Adrenal gland (tissue), 12 donors: ENCODE results near the gene TEX36. TPM values are rescaled to one million over a fixed set of nuclear protein-coding genes. Genes with fewer than 3 reads are reported as not detected.

Source experiments
- DNase-seq, 7 donors: peaks; one replicate each; pipeline ENCODE4 v3.0.0-alpha.2; 2019 to 2020
- H3K27ac ChIP-seq, 5 donors: fragments of 200-600 bp; sonication (generic) in 4 of 5; 1 replicate in 3 of 5; 2 replicates in 2 of 5; pipeline versions ENCODE4 v1.5.1 to v1.8.0; 2016 to 2020; ENCODE audit warnings: mild to moderate bottlenecking in 1 of 5
- H3K27me3 ChIP-seq: fragments of 200-600 bp; 2 replicates; pipeline ENCODE4 v1.8.0; 2021
- H3K36me3 ChIP-seq, 2 donors: fragments of 200-600 bp; replicated peaks in 1 of 2; 1 replicate in 1 of 2; 2 replicates in 1 of 2; pipeline versions ENCODE4 v1.5.1 to v1.8.0; 2018 to 2022
- H3K4me1 ChIP-seq, 2 donors: fragments of 200-600 bp; replicated peaks in 1 of 2; 1 replicate in 1 of 2; 2 replicates in 1 of 2; pipeline versions ENCODE4 v1.5.1 to v1.8.0; 2018 to 2021
- H3K4me3 ChIP-seq, 4 donors: fragments of 200-600 bp; sonication (generic) in 3 of 4; one replicate each; pipeline ENCODE4 v1.5.1; 2016 to 2018
- H3K9me3 ChIP-seq, 3 donors: fragments of 200-600 bp; sonication (generic) in 1 of 3; replicated peaks in 1 of 3; 1 replicate in 2 of 3; 2 replicates in 1 of 3; pipeline versions ENCODE4 v1.5.1 to v1.8.0; 2016 to 2021
- CTCF ChIP-seq, 6 experiments: fragments of 450-650 bp in 4 of 6; fragments of 200-600 bp in 2 of 6; sonication (generic) in 1 of 6; IDR thresholded peaks; 1 replicate in 5 of 6; 2 replicates in 1 of 6; pipeline versions ENCODE4 v1.5.1 to v1.8.0; 2016 to 2021; ENCODE audit warnings: antibody characterized with exemption in 6 of 6, mild to moderate bottlenecking in 2 of 6, moderate library complexity in 1 of 6
- POLR2A ChIP-seq, 2 donors: fragments of 450-650 bp; IDR thresholded peaks; one replicate each; pipeline ENCODE4 v1.6.1; 2017; ENCODE audit warnings: antibody characterized with exemption in 2 of 2, mild to moderate bottlenecking in 2 of 2, moderate library complexity in 1 of 2
- WGBS, 4 donors: extraction: QIAGEN DNeasy Blood & Tissue Kit in 2 of 4; methylation state at CpG; one replicate each; pipeline versions ENCODE4 v1.1.5 to v1.1.7; 2013 to 2017; 5-methylcytosine and 5-hydroxymethylcytosine counted together
- intact Hi-C, 2 donors: fragments of 100-400 bp; cut with DNase I; formaldehyde crosslinking; loops; one replicate each; pipeline versions ENCODE4 v1.14.1 to v1.15.0; 2022 to 2023
- polyA plus RNA-seq, 3 donors: library from polyadenylated mRNA; stranded (reverse); fragments of 200-250 nt in 2 of 3; fragments of 350-450 nt in 1 of 3; fragmentation: Illumina TruSeq in 1 of 3; extraction: RNeasy Lipid Tissue Mini Kit (QIAGEN cat#74804) in 1 of 3; gene quantifications; one replicate each; pipeline ENCODE4 v1.2.3, GENCODE V29; 2013 to 2014
- total RNA-seq, 9 donors: library from RNA; depleted of rRNA in 4 of 9; stranded (reverse); fragments of >200 nt in 4 of 9; fragments of 120-200 nt in 1 of 9; fragmentation: NEBNext Ultra II Directional in 1 of 9; extraction: Animal tissue kit (Norgen Biotek cat#: 25700) in 1 of 9; gene quantifications; one replicate each; pipeline versions ENCODE4 v1.1.0 to v1.2.4, GENCODE V29; 2013 to 2023
- donor health status: healthy with polysubstance abuse.
- donor health status: Bipolar disorder and iron deficiency.
- donor health status: DM: yes; HTN: yes; CAD: no.
- donor health status: DM: no; HTN: no; CAD: no.
- donor health status: DM: no; HTN: no; CAD: no.
- donor health status: DM: yes; HTN: yes; CAD: no.

TEX36 gene
- total and polyA plus RNA-seq, 12 donors, result not detected

- Histone ChIP-seq H3K4me3 (no peak overlapping the region), H3K27me3 (no peaks in the 10 kb centered on the region), H3K9me3 (no peaks in the 10 kb centered on the region), H3K27ac (no peak overlapping the region), H3K4me1 (no peaks in the 10 kb centered on the region), H3K36me3 (no peaks in the 10 kb centered on the region)
- DNase-seq, result no peak
- TF ChIP-seq CTCF (IDR thresholded peaks at IDR 0.05) (no peak), POLR2A (IDR thresholded peaks at IDR 0.05) (no peak)
- WGBS, 4 donors, result 66 to 79% (median 73%) methylated on average over 6 to 7 of the region's 7 CpGs
- intact Hi-C loops, result no loop called here
Measured at GRCh38 chr10:125683821-125684220, 858 bp upstream of the TEX36 start.

DNA sequence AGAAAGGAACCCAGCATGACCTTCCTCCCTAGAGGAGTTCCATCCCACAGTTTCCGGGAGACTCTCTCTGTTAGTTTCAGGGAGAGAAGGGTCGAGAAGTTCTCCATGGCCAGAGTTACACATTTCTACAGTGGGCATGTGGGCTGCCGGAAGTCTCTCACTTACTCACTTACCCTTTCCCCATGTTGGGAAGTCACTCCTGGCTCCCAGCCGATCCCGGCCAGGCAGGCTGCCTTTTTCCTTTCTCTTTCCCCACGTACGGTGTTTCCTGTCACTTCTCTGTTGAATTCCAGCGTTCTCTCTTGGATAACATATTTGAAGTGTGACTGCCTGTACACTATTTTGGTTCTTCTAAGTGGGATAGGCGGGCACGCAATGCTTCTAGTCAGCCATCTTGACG is 3.5 kb downstream of the TEX36 start:
- TF ChIP-seq CTCF (IDR thresholded peaks at IDR 0.05), result no peak
- TF ChIP-seq POLR2A (IDR thresholded peaks at IDR 0.05), result no peak
- WGBS, 4 donors, result 67 to 78% (median 70%) methylated on average over 11 of the region's 11 CpGs
- no peaks in the 10 kb centered on the region for H3K4me1 ChIP-seq
- H3K9me3 ChIP-seq, result no peaks in the 10 kb centered on the region
- DNase-seq, result no peak
- H3K36me3 ChIP-seq, result no peaks in the 10 kb centered on the region
- no peak overlapping the region for H3K4me3 ChIP-seq
- H3K27ac ChIP-seq, result no peak overlapping the region
- intact Hi-C loops, result no loop called here
- no peaks in the 10 kb centered on the region for H3K27me3 ChIP-seq

DNA sequence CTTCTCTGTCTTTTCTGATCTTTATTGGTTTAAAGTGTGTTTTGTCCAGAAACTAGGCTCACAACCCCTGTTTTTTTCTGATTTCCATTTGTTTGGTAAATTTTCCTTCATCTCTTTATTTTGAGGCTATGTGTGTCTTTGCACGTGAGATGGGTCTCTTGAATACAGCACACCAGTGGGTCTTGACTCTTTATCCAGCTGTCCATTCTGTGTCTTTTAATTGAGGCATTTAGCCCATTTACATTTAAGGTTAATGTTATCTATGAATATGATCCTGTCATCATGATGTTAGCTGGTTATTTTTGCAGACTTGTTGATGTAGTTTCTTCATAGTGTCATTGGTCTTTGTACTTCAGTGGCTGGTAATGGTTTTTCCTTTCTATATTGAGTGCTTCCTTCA is 10.1 kb downstream of the TEX36 start:
- intact Hi-C loops, result no loop called here

DNA sequence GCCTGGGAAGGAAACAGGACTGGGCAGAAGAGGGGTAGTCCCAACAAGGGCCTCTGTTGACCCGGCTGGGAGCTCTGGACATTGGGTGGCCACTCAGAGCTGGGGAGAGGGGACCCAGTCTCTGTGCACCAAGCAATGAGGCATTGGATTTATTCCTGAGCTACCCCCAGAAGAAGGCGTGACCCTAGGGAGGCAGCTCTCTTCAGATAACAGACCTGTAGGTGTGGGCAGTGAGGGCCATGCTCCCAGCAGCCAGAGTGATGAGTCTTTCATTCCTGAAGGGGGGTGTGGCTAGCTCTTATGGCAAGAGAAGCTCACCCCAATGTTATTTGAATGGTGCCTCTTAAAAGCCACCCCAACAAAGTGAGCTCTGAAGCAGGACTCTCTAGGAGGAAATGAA is 20.4 kb downstream of the TEX36 start:
- Histone ChIP-seq H3K4me3 (no peak overlapping the region), H3K9me3 (peaks cover 0 to 6% (median 0%) of the 10 kb centered on the region in 3 donors), H3K4me1 (no peaks in the 10 kb centered on the region), H3K27me3 (no peaks in the 10 kb centered on the region), H3K36me3 (no peaks in the 10 kb centered on the region), H3K27ac (no peak overlapping the region)
- TF ChIP-seq POLR2A (IDR thresholded peaks at IDR 0.05) (no peak), CTCF (IDR thresholded peaks at IDR 0.05) (no peak)
- intact Hi-C loops, result no loop called here
- WGBS, 4 donors, result 78 to 83% (median 81%) methylated on average over 2 of the region's 2 CpGs
- DNase-seq, result no peak

More for the DNA sequence above, 10.1 kb downstream of the TEX36 start:
- Histone ChIP-seq H3K4me1 (no peaks in the 10 kb centered on the region), H3K27ac (no peak overlapping the region), H3K36me3 (no peaks in the 10 kb centered on the region), H3K4me3 (no peak overlapping the region), H3K27me3 (no peaks in the 10 kb centered on the region), H3K9me3 (no peaks in the 10 kb centered on the region)
- no peak for TF ChIP-seq CTCF (IDR thresholded peaks at IDR 0.05)
- TF ChIP-seq POLR2A (IDR thresholded peaks at IDR 0.05), result no peak
- DNase-seq, result no peak
- 75 to 80% (median 75%) methylated on average over 1 of the region's 1 CpG for WGBS, 4 donors
